GM12878 (cell line): ENCODE results near the gene APOA5. TPM values are rescaled to one million over a fixed set of nuclear protein-coding genes. Genes with fewer than 3 reads are reported as not detected.

Experiments used
- CBX5 ChIP-seq: sonication (generic); IDR thresholded peaks from 2 replicates; pipeline ENCODE4 v1.6.1; 2016; ENCODE audit warnings: low read depth, moderate library complexity, mild to moderate bottlenecking, inconsistent platforms
- CTCF ChIP-seq, 3 experiments: IDR thresholded peaks in 2 of 3; conservative IDR thresholded peaks in 1 of 3; 2 replicates each; pipeline ENCODE4 v1.5.1; 2011; ENCODE audit warnings: low read depth in 3 of 3, low read length in 3 of 3, mild to moderate bottlenecking in 3 of 3, control low read depth in 2 of 3, moderate library complexity in 2 of 3, inconsistent platforms in 1 of 3, mixed read lengths in 1 of 3; ENCODE audit not compliant: control insufficient read depth in 2 of 3, insufficient read depth in 1 of 3; ENCODE audit errors: extremely low read depth in 1 of 3
- E2F4 ChIP-seq: IDR thresholded peaks from 2 replicates; pipeline ENCODE4 v1.6.1; 2012; ENCODE audit warnings: low read depth, low read length, improper control_type of control experiment
- ELK1 ChIP-seq: IDR thresholded peaks from 2 replicates; pipeline ENCODE4 v1.6.1; 2012; ENCODE audit warnings: low read depth, low read length, improper control_type of control experiment
- ESRRA ChIP-seq: IDR thresholded peaks from 2 replicates; pipeline ENCODE4 v1.6.1; 2012; ENCODE audit warnings: mild to moderate bottlenecking, low read length, improper control_type of control experiment
- HDAC6 ChIP-seq: fragments of 200-600 bp; sonication (generic); IDR thresholded peaks from one replicate; pipeline ENCODE4 v1.8.0; 2017; ENCODE audit warnings: antibody characterized with exemption; ENCODE audit not compliant: unreplicated experiment
- MLLT1 ChIP-seq: fragments of 450-650 bp; IDR thresholded peaks from 2 replicates; pipeline ENCODE4 v1.6.1; 2016; ENCODE audit warnings: mild to moderate bottlenecking
- STAT3 ChIP-seq: IDR thresholded peaks from 2 replicates; pipeline ENCODE4 v1.6.1; 2011; ENCODE audit warnings: low read depth, low read length, improper control_type of control experiment
- TCF3 ChIP-seq: IDR thresholded peaks from 2 replicates; pipeline ENCODE4 v1.6.1; 2012; ENCODE audit warnings: low read depth, mild to moderate bottlenecking, low read length, borderline replicate concordance; ENCODE audit not compliant: insufficient read depth
- USF2 ChIP-seq: IDR thresholded peaks from 2 replicates; pipeline ENCODE4 v1.6.1; 2011; ENCODE audit warnings: low read depth, low read length, improper control_type of control experiment, borderline replicate concordance
- ZBTB33 ChIP-seq: fragments of 450-650 bp; IDR thresholded peaks from 2 replicates; pipeline ENCODE4 v1.6.1; 2017; ENCODE audit warnings: mild to moderate bottlenecking
- ZNF384 ChIP-seq: IDR thresholded peaks from 2 replicates; pipeline ENCODE4 v1.6.1; 2012; ENCODE audit warnings: low read depth, mild to moderate bottlenecking, low read length, improper control_type of control experiment, borderline replicate concordance
- ZNF592 ChIP-seq: fragments of 450-650 bp; IDR thresholded peaks from 2 replicates; pipeline ENCODE4 v1.6.1; 2017; ENCODE audit warnings: mild to moderate bottlenecking, moderate library complexity
- polyA plus RNA-seq, 11 experiments: library from polyadenylated mRNA; depleted of rRNA in 4 of 11; unstranded in 6 of 11; stranded (reverse) in 5 of 11; fragments of >200 nt; fragmentation: Nextera tagmentation in 4 of 11; fragmentation: Illumina TruSeq in 1 of 11; extraction: Ambion mirVana in 4 of 11; extraction: Trizol in 1 of 11; gene quantifications; 1 replicate in 1 of 11; 2 replicates in 10 of 11; pipeline versions ENCODE4 v1.2.1 to v1.2.3, GENCODE V29; 2011 to 2016; ENCODE audit warnings: inconsistent platforms in 2 of 11, missing spikeins in 2 of 11, low read depth in 1 of 11
- total RNA-seq, 4 experiments: library from RNA; depleted of rRNA in 3 of 4; stranded (reverse); fragments of >200 nt in 3 of 4; fragmentation: Illumina TruSeq in 1 of 4; extraction: Trizol in 1 of 4; gene quantifications; 2 replicates each; pipeline versions ENCODE4 v1.2.1 to v1.2.3, GENCODE V29; 2013 to 2021

The APOA5 gene
- total and polyA plus RNA-seq, 10 of the 15 experiments (the other 5 are each of a cell fraction or from before 2014, with no cell fraction given), result 0.15 TPM; not detected in 9

- TF ChIP-seq ELK1 (no peak), ESRRA (no peak), USF2 (no peak), TCF3 (0 out of 2 replicates have a peak, but pooled peaks have one; percentile 43), CTCF (IDR thresholded peaks at IDR 0.05 in 2 of 3, conservative IDR thresholded peaks at IDR 0.05 in 1 of 3; ENCODE audit: control insufficient read depth in 2 of 3, extremely low read depth in 1 of 3, insufficient read depth in 1 of 3, low read depth in 3 of 3, low read length in 3 of 3) (peak; percentile 68 to 81 (median 75)), ZNF384 (no peak), ZBTB33 (no peak), MLLT1 (no peak), ZNF592 (no peak), E2F4 (no peak), STAT3 (no peak), HDAC6 (peak; percentile 93), CBX5 (peak; percentile 92; the same call in 1 of the 2 replicates)
Measured at GRCh38 chr11:116835791-116836631, 44.3 kb upstream of the APOA5 start (continued).
